ENCODE measurements around the gene NUDT6.

NUDT6 gene

DNA sequence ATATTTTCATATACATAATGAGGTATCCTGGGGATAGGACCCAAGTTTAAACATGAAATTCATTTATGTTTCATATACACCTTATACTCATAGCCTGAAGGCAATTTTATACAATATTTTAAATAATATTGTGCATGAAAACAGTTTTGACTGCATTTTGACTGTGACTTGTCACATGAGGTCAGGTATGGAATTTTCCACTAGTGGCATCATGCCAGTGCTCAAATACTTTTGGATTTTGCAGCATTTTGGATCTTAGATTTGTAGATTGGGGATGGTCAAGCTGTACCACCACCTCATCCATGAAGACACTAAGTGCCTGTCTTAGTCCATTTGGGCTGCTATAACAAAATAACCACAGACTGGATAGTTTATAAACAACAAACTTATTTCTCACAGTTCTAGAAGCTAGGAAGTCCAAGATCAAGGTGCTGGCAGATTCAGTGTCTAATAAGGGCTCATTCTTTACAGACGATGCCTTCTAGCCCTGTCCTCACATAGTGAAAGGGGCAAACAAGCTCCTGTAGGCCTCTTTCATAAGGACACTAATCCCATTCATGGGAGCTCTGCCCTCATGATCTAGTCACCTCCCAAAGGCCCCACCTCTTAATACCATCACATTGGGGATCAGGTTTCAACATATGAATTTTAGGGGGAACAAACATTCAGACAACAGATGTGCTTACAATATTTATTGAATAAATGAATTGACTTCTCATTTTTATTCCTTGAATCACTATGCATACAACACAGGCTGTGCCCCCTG is 9.4 kb downstream of the NUDT6 start:
- DNase-seq: no peak

DNA sequence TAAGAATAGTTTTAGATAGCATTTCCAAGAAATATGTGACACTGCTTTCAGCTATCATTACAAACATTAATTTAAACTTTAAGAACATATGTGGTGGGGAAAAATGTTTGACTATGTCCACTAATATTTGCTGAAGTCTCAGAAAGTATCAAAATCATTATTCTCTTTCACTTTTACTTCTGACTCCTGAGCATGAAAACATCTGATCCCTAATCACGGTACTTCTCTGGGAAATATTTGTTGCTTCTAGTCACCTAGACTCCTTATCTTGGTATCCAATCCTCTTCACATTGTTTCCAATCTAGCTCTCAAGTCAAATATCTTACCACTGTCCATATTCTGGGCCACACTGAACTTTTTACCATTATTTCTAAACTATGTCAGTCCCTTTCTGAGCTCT is 10.8 kb downstream of the NUDT6 start:
- no peak for DNase-seq

DNA sequence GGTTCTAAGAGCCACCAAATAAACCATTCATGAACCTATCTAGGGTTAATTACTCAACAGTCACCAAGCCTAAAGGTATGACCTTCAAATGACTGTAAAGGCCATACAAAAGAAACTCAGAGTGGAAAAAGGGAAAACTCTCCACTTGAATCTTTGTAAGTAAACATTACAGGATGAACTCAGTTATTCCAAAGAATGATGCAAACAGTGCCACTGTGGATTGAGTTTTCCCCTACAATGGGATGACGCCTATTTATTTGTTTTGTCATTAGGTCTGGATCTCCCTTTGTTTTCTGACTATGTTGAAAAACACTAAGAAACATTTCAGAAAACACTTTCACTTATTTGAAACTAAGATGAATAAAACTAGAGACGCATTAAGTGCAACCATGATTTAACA is 12.7 kb downstream of the NUDT6 start:
- no peak for DNase-seq

DNA sequence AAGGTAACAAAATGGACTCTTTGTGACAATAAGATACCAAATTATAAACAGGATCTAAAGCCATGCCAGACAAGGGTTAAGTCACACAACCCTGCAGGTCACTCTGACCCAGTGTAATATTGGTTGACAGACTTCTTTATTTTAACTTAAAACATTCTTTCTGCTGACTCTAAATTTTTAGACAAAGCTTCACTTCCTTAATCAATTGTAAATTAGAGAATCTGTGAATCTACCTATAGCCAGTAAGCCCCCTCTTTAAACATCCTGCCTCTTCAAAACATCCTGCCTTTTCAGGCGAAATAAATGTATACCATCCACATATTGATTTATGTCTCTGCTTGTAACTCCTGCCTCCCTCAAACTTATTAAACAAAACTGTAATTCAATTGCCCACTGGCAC is 14.2 kb downstream of the NUDT6 start:
- no peak for DNase-seq

DNA sequence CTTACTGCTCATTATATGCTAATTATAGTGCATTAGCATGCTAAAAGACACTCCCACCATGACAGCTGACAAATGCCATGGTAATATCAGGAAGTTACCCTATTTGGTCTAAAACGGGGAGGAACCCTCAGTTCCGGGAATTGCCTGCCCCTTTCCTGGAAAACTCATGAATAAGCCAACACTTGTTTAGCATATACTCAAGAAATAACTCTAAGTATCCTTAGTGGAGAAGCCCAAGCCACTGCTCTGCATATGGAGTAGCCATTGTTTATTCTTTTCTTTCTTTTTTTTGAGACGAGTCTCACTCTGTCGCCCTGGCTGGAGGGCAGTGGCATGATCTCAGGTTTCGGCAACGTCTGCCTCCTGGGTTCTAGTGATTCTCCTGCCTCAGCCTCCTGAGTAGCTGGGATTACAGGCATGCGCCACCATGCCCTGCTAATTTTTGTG is 15.5 kb downstream of the NUDT6 start:
- DNase-seq: no peak

DNA sequence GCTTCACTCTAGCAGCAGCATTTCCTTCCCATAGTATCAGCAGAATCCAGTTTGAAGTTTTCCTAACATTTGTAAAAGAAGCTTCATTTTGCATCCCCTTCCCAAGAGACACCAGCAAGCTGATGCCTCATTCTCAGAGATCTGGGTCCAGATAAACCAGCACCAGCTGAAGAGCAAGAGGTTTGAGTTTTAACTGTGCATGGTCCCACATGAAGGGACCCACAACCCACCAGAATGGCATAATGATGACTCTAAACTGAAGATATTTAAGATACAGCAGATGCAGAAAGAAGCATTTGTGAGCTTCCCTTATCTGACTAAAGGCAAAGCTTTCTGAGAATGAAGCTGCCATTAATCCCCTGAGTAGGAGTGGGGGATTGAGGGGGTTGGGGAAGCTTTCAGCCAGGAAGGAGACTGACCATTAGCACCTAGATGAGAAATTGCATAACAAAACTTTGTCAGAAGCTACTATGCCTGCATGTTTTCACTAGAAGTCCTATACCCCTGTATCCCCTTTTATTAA is 18.6 kb downstream of the NUDT6 start:
- DNase-seq: no peak

DNA sequence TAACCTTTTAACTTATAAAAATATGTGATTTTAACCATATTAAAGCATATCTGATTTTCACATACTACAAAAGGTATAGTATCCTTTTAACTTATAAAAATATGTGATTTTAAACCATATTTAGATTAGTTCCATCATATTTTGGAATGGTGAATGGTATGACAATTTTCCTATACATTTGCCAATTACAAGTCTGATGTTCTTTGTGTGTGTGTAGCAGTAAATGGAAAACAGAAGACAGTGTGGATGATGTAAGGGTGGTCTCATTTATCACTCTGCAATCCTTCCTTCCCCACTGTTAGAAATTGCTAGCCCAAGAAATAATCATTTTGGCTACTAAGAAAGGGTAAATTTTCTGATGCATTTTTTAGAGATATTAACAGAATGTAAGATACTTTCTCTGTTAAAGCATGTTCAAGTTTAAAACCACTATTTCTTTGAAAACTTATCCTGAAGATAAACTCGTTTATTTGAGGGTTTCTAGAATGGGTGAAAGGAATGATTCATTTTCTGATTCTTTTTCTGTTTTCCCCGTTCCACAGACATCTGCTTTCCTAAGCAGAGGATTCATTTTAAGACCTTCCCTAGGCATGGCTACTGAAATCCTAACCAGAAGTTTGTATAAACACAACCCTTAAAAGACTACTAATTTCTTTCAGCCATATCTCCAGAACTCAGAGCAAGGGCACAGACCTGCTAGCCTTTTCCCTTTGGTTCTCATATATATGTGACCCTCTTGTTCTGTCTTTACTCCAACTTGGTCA is 21.0 kb downstream of the NUDT6 start:
- DNase-seq: no peak

DNA sequence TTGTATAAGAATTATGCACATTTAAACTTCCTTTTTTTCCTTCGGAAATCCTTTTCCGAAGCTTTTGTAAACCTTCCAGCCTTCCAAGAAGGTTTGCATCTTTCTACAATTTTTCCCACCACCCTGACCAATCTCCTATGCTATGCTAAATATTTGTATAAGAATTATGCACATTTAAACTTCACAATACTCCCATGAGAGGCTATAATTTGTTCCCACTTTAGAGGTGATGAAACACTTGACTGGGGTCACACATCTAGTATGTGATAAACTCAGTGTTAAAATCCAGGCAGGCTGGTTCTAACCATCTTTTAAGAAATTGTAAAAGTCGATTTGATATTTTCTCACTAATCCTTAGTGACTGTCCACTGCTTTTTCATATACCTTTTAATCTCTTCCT is 22.1 kb downstream of the NUDT6 start:
- DNase-seq: no peak

DNA sequence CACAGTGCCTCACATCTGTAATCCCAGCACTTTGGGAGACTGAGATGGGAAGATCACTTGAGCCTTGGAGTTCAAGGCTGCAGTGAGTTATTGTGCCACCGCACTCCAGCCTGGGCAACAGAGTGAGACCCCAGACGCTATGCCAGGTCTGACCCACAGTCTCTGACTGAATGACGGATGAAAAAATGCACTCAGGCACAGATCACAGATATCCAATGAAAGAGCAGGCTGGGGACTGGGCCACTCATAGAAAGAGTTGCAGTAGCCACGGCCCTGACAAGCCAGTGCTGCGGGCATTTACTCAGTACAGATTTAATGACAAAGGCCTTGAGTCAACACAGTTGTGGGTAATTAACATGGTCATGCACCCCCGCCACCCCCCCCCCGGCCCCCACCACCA is 22.7 kb downstream of the NUDT6 start:
- no peak for DNase-seq

DNA sequence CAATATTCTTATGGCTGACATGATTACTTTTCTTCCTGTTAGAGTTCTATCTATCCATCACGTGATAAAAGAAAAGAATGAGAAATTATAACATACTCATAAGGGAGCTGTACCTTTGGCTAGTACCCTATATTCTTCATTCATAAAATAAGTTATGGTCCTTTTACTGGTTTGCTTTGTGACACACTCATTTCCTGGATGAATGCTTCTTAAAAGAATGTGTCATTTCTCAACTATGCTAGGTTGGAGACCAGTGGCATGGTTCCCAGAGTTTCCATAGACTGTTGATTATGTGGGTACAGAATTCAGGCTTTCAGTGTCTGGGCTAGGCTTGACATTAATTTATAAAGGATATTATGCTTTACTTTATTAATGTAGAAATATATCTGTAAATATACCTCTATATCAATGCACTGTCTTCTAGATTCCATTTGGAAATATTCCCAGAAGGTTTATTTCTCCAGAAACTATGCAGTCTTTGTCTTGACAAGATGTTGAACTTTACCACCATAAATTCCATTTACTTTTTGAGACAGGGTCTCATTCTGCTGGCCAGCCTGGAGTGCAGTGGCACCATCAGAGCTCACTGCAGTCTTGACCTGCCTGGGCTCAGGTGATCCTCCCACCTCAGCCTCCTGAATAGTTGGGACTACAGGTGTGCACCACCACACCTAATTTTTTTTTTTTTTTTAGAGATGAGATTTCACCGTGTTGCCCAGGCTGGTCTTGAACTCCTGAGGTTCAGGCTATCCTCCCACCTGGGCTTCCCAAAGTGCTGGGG is 23.8 kb downstream of the NUDT6 start:
- no peak for DNase-seq

DNA sequence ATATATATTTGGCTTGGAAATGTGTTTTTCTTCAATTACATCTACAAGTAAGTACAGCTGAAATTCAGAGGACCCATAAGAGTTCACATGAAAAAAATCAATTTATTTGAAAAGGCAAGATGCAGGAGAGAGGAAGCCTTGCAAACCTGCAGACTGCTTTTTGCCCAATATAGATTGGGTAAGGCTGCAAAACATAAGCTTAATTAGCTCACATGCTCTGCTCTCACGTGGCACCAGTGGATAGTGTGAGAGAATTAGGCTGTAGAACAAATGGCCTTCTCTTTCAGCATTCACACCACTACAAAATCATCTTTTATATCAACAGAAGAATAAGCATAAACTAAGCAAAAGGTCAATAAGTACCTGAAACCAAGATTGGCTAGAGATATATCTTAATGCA is 26.1 kb downstream of the NUDT6 start:
- no peak for DNase-seq

DNA sequence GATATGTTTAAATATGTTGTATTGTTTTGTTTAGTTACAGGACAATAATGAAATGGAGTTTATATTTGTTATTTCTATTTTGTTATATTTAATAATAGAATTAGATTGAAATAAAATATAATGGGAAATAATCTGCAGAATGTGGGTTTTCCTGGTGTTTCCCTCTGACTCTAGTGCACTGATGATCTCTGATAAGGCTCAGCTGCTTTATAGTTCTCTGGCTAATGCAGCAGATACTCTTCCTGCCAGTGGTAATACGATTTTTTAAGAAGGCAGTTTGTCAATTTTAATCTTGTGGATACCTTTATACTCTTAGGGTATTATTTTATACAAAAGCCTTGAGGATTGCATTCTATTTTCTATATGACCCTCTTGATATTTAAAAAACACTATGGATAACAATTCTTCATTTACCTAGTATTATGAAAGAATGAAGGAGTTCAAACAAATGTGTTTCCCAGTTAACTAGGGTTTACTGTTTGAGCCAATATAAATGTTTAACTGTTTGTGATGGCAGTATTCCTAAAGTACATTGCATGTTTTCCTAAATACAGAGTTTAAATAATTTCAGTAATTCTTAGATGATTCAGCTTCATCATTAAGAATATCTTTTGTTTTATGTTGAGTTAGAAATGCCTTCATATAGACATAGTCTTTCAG is 26.9 kb downstream of the NUDT6 start:
- no peak for DNase-seq

DNA sequence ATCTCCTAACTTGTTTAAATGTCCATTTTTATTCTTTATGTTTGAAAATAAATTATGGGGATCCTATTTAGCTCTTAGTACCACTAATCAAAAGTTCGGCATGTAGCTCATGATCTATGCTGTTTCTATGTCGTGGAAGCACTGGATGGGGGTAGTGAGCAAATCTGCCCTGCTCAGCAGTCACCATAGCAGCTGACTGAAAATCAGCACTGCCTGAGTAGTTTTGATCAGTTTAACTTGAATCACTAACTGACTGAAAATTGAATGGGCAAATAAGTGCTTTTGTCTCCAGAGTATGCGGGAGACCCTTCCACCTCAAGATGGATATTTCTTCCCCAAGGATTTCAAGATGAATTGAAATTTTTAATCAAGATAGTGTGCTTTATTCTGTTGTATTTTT is 27.6 kb downstream of the NUDT6 start:
- no peak for DNase-seq

DNA sequence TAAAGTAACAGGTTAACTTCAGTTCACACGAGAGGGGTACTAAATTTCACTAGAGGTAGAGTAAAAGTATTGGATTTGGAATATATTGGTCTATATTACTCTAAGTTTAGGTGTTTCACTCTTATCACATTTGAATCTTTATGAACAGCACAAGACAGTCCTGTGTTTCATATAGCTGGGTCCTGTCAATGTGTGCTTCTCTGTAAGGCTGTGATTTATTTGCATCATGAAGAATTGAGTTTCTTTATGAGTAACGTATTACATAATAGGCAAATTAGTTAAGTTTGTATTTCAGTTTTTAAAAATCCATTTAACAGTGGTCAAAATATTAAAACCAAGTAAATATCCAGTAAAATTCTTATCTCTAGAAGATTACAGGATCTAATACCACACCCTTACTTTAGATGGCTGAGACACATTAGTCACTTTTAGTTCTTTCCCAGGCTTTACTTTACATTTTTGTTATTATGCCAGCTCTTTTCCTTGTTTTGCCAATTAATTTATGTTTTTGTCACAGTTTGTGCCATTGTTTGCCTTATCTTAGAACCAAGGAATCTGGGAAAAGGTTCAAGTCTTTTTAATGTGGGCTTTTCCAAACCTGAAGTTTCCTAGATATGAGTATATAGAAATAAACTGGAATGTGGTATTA is 32.1 kb downstream of the NUDT6 start:
- DNase-seq: no peak

DNA sequence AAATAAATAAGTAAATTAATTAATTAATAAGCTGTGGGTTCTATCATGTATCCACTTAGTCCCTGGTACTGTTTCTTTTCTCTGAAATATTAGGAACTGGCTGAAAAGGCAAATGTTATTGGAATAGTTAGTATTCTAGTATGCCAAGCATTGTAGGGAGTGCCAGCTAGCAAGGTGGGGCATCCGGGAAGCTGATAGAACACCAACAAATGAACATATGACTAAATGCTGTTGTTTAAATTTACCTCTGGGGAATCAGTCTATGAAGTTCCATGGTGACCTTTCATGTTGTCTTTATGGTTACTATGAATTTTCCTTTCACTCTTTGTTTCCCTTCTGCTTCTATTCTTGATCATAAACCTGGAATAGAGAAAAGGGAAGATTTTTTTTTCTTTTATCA is 32.7 kb downstream of the NUDT6 start:
- no peak for DNase-seq

DNA sequence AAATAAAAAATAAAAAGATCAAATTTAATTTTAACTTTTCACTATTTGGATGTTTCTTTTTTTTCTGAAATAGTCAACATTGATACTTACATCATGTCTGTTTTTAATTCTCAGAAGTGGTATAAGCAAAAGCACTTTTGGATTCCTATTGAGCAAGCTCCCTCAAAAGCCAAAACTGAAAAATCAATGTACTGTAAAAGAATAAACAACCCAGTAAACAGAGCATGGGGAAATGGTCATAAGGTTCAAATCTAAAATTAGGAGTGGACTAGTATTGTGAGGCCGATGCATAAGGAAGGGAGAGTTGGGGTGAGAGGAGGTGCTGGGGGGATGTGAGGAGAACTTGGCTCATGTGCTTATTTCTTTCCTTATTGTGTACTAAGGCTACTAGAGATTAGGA is 37.9 kb downstream of the NUDT6 start:
- DNase-seq: no peak

DNA sequence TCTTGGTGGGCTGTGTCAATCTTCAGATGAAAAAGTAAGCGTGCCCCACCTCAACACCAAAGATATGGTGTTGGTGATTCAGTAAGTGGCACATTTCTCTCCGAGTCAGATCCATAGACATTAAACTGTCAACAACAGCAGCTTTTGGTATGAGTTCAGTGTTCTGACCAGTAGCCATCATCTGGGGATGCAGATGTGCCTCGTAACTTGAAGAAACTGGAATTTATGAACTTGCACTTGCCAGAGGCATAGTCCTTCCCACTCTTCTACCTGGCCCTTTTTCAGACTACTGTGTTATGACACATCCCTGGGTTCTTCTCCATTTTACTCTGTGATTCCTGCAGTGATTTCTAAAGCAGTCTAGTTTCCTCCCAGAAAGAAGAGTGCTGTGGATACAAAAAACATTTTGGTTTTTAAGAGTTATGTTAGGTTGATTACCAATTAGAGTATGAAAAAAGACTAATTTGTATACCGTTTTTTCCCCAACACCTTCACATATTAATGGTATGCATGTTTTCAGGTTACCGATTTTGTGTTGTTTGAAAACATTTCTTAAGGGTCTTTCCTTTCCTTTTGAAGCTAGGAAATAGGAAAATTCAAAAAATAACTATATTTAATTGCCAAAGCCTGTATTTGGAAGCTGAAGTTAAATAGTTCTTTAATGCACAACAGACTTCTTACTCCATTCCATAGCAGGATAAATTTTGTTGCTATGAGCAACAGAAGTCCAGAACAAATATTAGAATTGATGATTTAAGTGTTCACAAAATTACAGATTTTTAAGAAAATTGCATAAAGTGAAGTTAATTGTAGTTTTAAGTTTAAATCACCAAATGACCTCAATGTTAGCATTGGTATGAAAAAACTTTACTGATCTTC is 39.3 kb downstream of the NUDT6 start:
- no peak for DNase-seq

DNA sequence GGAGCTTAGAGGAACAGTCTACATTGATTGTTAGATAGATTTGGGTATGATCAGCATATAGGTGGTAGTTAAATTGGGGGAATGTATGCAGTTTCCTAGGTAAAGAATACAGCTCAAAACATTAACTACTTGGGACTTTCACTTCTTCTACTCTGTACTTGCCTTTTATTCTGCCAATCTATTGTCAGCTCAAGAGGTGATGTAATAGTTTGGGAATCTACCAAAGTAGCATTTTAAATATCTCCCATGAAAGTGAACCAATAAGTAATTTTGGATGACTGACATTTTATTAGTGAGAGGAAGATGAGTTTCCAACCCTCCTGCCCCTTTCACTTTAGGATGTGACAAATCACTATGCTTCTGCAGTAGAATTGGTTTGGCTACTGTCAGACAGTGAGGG is 43.4 kb downstream of the NUDT6 start:
- DNase-seq: no peak

DNA sequence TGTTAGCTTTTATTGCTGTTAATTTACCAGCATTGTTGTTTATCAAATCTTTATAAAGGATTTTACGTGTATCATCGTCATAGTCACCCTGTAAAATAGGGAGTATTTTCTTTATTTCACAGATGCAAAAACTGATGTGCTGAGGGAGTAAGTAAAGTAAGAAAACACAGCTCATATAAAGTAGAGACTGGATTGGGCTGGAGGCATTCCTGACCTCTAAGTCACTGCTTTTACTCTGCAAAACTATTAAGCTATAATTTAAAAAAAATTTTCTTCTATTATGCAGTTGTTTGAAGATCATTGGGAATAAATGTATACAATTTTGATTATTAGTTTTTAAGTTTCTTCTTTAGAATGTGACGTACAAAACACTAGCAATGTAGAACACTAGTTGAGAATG is 45.9 kb downstream of the NUDT6 start:
- DNase-seq: no peak

DNA sequence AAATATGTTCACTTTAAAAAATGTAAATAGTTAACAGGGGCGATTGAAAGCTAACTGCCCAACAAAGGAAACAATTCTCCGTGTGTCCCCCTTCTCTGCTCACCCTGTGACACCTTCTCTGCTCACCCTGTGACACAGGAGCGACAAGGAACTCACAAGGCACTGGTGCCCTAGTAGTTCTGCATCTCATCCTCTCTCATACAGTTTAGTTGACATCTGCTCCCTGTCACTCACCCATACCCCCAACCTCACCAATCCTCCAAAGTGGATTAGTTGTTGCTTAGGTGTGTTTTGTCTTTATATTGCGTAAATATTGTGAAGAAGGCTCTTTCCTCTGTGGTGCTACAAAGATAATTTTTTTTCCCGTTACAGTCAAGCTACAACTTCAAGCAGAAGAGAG is 46.4 kb downstream of the NUDT6 start:
- no peak for DNase-seq

DNA sequence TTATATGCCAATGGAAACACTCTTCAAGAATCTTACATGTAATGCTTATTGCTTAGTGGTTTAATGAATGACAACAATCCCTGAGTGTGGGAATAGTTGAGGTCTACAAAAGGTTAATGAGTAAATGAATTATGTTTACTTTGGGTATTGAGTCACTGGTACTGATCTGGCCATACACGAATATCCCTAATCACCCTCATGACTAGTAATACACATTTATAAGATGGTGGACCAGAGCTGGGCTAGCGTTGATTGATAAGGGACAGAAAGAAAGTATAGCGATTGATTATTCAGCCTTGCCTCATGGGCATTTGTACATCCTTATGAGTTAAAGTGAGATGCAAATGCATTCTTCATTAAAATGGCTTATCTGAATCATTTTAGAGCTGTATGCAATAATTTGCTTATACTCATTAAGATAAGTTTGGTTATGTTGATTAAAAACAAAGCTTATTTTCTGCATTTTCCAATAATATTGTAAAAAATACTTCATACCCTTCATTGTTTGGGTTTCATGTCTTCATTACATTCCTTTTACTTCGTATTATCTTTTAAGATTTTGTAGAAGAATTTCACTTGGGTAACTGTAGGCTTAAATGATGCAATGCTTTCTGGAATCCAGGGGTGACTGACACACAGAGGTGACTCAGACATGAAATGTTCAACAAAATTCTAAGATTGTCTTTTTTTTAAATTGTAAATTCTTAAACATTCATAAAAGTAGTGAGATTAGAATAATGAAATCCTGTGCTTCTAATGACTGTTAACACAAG is 48.4 kb downstream of the NUDT6 start:
- no peak for DNase-seq
